NCI-H146 (cell line): Measurements from ENCODE around the gene SLC25A2.
"Not testable (repeated sequence)": the region's sequence is repeated elsewhere in the genome, so short reads cannot be mapped to it uniquely, and the experiment has no call there.

Experiments used
- DNase-seq: peaks from one replicate; lab custom pipeline; 2025; lab: John Stamatoyannopoulos, UW

The SLC25A2 gene

GRCh38 chr5:141303756-141304155, at the start of gene SLC25A2:
TSS of gene SLC25A2 (minus strand) at chr5:141304049. CDS start at chr5:141303865, 184 bp downstream.
- DNase-seq = no peak

GRCh38 chr5:141351591-141351990, 47.7 kb upstream of the SLC25A2 start:
- no peak for DNase-seq

GRCh38 chr5:141349917-141350619, 46.2 kb upstream of the SLC25A2 start, which contains the start of gene PCDHGB1:
TSS of gene PCDHGB1 (plus strand) at chr5:141350099. CDS start at chr5:141350261, 162 bp downstream.
- DNase-seq = peak; percentile 83

GRCh38 chr5:141346017-141346416, 42.2 kb upstream of the SLC25A2 start:
- DNase-seq = not testable (repeated sequence)

- no peak for DNase-seq
These were observed 41.5 kb upstream of the SLC25A2 start for GRCh38 chr5:141345327-141345726.

- DNase-seq = no peak
These were observed 40.2 kb upstream of the SLC25A2 start for GRCh38 chr5:141343953-141344463.

- DNase-seq = no peak
These were observed 39.5 kb upstream of the SLC25A2 start, which contains the start of gene PCDHGA3 for GRCh38 chr5:141343242-141343952. TSS of gene PCDHGA3 (plus strand) at chr5:141343829. CDS start at chr5:141344034, 205 bp downstream.

- DNase-seq = no peak
These were observed 38.9 kb upstream of the SLC25A2 start for GRCh38 chr5:141342773-141343172.

GRCh38 chr5:141340781-141341354, 37.0 kb upstream of the SLC25A2 start:
- not testable (repeated sequence) for DNase-seq

GRCh38 chr5:141338538-141339306, 34.9 kb upstream of the SLC25A2 start, which contains the start of gene PCDHGA2:
TSS of gene PCDHGA2 (plus strand) at chr5:141338760.
- DNase-seq = no peak

GRCh38 chr5:141332571-141332970, 28.7 kb upstream of the SLC25A2 start:
- DNase-seq = not testable (repeated sequence)

- no peak for DNase-seq
These were observed 26.6 kb upstream of the SLC25A2 start, which contains the start of gene PCDHGA1 for GRCh38 chr5:141330299-141331080. TSS of gene PCDHGA1 (plus strand) at chr5:141330514.

GRCh38 chr5:141328231-141328630, 24.4 kb upstream of the SLC25A2 start:
- DNase-seq = no peak

GRCh38 chr5:141326088-141326854, 22.4 kb upstream of the SLC25A2 start:
- peak; percentile 81 for DNase-seq

GRCh38 chr5:141322261-141322660, 18.4 kb upstream of the SLC25A2 start:
- DNase-seq = no peak

- DNase-seq = peak; percentile 85
These were observed 16.6 kb upstream of the SLC25A2 start, which contains the start of gene TAF7 for GRCh38 chr5:141320225-141321169. TSS of gene TAF7 (minus strand) at chr5:141320784. CDS start at chr5:141320044, 740 bp downstream.

GRCh38 chr5:141319699-141320098, 15.8 kb upstream of the SLC25A2 start:
- DNase-seq = no peak

GRCh38 chr5:141319202-141319601, 15.4 kb upstream of the SLC25A2 start:
- DNase-seq = no peak

GRCh38 chr5:141316963-141317362, 13.1 kb upstream of the SLC25A2 start:
- DNase-seq = not testable (repeated sequence)
